GM21447 (cell line): ENCODE results near the gene PGBD5.
A peak's percentile ranks its signal among the peaks of the same experiment; 100 is the strongest.

Experiments used
- ATAC-seq: cut with Tn5 transposase; IDR thresholded peaks from one replicate; pipeline ENCODE4 v1.9.1; 2021; ENCODE audit not compliant: unreplicated experiment

Gene PGBD5

DNA sequence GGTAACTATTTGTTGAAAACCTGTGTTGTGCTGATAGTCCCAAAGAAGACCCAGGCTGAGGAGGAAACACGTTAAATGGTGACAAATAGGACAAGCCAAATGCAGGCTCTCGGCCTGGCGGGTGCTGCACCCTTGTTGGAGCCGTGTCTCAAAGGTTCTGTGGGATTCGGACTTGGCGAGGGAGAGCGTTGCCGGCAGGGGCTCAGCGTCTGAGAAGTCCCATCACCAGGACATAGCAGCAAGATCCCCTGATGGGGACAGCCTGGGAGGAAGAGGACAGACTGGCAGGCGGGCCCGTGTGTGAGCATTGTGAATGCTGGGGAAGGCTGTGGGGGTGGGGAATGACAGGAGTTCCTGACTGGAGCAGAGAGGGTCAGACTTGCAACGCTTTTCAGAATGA lies 142.5 kb downstream of the PGBD5 start:
- ATAC-seq: no peak

DNA sequence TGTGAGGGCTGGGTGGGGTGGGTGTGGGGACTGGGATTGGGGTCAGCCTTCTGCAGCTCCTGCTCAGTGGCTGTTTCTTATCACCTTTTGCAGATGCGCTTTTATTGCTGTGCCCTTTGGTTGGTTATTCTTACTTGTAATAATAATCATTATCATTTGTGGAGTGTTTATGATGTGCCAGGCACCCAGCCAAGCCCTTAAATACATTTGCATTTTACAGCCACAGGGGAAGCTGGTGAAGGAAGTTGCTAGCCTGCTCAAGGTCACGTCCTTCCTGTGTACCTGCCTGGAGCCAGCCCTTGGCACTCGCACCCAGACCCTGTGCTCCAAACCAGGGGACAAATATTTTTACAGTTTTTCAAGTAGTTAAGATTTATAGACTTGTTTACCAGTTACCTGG lies 144.0 kb downstream of the PGBD5 start:
- no peak for ATAC-seq

DNA sequence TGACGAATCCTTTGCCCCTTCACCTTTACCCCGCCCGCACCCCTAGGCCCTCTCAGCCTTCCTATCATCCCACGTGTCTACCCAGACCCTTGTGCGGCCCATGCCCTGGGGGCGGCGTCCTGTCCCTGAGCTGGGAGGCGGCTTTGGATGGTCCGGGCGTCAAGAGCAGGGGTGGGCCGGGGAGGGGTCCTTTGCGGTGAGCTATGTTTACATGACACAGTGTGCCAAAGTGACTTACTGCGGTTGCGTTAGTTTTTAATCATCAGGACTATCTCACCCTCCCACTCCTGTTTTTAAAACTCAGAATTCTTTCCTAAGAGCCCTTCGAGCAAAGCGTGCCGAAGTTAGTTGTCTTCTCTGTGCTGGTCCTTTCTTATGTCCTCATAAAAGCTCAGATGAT lies 144.6 kb downstream of the PGBD5 start:
- ATAC-seq: no peak

DNA sequence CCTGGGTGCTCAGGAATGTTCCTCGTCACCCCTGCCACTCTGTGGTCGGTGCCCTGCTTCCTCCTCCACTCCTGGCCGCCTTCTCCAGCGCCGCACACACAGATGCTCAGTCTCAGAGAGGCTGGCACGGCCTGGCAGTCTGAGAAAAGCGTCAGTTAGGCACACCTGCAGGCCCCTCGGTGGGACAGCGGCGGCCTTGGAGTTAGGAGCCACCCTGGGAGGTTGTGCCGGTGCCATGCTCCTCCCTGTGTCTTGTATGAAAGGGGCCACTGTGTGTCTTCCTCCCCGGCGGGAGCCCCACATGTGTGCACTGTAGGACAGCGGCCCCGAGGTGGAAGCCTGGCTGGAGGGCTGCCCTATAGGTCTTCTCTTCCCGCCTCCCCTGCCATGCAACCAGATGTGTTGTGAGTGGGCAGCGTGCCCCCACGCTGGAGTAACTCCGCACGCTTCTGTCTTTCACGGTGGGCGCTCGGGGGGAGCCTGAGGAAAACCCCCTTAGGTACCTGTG lies 145.2 kb downstream of the PGBD5 start:
- ATAC-seq: no peak

DNA sequence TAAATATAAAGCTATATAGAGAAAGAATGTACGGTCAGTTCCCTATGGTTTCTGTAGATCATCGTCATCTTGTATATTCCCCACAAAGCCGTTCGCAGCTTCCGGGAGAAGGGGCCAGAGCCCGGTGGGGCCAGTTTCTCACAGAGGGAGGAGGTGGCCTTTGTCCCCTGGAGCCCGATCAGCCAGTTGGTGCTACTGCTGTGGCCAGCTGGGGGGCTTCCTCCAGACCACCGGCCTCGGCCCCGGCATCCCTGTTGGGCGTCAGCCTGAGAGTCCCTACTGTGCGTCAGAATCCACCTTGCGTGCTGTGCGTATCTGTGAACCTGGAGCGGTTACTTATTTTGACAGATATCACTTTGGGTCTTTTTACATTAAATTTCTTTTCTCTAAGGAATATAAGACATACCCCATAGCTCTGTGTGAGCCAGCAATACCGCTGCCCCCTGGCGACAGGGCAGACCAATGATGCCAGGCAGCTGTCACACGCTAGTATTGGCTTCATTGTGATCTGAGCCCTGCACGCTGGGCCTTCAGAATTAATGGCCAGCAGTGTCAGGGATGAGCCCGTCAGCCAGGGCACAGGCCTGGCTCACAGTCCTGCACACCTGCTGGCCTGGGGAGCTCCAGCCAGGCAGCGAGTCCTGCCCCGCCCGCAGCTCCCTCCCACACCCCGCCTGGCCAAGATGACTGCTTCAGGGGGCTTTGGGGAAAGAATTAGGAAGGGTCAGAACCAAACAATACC lies 145.9 kb downstream of the PGBD5 start:
- no peak for ATAC-seq

DNA sequence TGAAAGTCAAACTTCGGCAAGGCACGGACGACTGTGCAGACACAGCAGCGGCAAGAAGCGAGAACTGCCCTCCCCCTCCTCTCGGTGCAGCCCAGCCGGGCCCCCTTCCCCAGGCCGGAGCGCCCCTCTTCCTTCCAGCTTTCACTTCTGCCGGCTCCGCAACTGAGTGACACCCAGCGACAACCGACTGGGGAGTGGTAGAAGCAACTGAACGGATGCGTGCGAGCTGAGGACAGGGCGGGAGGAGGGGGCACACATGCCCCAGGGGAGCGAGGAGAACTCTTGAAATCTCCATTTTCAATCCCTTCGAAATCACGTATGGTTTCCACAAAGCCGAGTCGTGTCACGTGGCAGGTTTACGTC lies 146.6 kb downstream of the PGBD5 start:
- no peak for ATAC-seq

DNA sequence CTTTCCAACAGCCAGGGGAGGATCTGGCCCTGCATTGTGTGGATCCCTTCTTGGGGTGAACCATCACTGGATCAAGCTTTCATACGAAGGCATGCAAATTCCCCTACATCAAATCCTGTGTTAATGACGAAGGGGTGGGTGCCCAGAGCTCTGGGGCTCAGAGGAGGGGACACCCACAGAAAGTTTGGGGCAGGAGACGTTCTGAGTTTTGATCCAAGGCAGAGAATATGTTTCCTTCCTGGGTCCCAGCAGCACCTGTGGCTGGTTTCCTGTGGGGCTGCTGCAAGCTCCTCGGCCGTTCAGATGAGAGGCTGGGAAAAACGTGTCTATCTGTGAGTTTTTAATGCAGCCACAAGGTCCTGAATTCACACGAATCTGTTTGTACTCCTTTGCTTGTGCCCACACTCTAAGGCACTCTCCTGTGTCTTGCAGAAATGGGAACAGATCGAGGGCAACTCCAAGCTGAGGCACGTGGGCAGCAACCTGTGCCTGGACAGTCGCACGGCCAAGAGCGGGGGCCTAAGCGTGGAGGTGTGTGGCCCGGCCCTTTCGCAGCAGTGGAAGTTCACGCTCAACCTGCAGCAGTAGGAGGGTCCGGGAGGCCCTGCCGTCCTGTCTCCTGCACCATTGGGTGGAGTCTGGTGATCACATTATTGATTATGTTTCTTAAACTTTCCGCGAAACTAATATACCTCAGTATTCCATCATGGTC lies 147.1 kb downstream of the PGBD5 start:
- ATAC-seq: no peak

DNA sequence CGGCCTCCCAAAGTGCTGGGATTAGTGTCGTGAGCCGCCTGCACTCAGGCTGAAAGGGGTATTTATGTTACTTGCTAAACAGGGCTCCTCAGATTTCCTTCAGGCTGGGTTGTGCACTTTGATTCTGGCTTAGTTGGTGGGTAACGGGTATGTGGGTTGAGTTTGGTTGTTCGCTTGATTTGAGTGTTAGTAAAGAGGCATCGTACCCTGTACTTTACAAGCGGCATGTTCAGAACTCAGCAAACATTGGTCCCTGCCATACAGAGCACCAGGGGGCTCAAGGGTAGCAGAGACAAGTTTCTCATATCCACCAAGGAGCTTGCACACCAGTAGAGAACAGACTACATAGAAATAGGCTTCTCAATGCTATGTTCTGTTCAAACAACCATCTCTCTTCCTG lies 147.8 kb downstream of the PGBD5 start:
- no peak for ATAC-seq

DNA sequence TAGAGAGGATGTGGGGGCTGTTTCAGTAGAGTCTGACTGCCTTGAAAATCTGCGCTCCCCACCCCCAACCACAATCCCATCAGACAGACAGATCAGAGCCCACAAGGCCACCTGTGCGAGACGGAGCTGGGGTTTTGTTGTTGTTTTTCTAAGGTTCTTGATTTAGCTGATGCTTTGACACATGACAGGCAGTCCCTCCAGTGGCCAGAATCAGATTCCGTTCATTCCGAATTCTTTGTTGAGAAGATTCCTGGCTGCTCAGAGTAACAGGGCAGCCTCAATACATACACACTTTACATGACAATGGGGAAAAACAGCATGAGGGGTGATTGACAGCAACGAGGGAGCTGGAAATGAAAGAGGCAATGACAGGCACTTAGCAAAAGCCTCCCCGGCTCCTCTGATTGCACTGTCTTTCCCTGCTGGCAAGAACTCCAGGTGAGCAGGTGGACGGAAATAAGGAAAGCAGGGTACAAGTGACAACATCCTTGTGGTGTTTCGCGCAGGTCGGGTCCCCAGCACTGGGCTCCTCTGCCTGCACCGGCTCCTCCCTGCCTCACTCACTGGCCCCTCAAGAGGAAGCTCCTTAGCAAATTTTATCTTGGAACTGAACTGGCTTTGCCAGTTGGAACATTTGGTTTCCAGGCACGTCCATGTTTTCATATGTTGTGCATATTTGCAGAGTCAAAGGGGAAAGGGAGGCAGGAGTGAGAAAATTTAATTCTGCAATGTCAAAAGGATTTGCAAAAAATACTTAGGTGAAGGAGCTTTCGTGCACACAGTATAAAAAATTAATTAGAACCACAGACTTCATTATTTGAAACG lies 148.7 kb downstream of the PGBD5 start:
- peak; percentile 61 for ATAC-seq

DNA sequence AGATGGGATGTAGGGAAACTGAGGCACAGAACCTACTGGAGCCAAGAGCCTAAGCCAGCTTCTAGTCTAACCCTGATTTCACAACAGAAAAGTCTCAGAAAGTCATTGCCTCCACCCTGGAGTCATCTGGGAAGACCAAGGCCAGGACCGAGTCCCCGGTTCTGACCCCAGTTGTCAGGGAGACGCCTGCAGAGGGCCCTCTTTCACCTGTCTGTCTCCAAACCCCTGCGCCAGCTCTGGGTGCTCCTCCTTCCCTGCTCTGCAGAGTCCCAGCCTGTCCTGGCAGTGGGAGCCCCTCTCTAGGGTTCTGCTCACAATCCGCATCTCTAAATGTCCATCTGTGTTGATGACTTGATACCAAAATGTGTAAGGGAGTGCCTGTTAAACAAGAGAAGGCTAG lies 149.7 kb downstream of the PGBD5 start:
- ATAC-seq: no peak

DNA sequence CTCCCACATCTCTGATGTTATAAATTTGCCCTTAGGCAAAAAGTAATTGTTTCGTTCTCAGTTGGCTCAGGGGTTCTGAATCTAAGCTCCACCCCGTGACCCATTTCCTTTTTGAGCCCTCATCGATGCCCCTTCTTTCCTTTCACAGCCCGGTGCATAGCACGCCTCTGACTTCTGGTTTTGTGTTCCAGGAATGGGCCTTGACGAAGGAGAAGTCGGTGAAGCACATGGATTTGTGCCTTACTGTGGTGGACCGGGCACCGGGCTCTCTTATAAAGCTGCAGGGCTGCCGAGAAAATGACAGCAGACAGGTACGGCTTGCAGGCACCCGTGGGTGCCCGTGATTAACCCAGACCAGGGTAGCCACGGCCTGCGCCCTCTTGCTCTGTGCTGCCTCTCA lies 151.9 kb downstream of the PGBD5 start:
- no peak for ATAC-seq

DNA sequence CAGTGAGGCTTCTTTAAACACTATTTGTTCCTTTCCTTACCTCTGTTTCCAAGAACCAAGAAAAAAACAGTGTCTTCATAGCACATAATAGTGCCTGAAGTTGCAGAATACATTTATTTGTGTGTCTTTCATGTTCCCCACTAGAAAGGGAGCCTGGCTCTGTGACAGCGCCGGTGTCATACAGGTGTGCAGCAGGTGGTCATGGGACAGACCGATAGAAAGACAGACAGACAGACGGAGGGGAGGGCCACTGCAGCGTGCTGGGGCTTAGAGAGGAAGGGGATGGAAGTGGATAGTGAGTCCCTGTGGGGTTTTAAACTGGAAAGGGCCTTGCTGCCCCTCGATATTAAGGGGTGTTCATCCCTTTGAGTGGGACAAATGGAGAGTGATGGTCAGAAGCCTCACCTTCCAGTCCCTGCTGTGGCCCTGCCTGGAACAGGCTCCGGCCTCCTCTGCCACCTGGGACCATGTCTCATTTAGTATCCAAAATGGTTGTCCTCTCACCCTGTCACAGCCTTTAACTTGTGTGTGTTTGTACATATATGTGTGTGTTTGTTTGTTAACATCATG lies 152.9 kb downstream of the PGBD5 start:
- no peak for ATAC-seq

DNA sequence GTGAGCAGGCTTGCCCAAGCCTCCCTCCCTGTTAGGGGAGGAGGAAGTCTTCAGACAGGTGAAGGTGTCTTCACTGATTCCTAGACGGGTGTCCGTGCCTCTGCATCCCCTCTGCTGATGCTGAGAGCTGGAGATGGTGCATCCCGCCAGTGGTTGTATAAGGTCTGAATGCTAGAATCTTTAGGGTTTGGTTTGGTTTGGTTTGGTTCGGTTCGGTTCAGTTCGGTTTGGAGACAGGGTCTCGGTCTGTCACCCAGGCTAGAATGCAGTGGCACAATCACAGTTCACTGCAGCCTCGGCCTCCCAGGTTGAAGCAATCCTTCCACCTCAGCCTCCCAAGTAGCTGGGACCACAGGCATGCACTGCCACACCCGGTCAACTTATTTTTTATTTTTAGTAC lies 153.6 kb downstream of the PGBD5 start:
- ATAC-seq: no peak

DNA sequence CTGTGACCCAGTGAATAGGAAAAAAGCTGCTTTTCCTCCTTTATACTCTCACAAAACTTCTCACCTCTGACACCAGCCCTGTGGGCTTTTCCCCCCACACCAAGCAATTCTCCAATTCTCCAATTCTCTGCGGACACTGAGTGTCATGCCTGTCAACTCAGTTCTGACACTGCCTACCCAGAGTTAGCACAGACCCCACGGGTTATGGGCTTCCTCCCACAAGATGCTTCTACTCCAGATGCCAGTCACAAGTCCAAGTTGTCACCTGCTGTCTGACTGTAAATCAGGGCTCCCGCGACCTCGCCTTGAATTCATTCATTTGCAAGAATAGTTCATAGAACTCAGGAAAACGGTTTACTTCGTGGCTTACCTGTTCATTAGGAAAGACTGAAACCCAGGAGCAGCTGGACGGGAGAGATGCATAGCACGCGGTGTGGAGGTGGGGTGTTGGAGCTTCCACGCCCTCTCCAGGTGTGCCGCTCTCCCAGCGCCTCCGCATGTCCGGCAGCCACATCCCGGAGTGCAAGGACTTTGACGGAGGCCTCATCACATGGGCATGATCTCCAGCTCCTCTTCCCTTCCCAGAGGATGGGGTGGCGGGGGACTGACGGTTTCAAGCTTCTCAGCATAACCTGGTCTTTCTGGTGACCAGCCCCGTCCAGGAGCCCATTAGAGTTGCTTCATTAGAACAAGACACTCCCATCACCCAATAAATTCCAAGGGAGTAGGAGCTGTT lies 154.7 kb downstream of the PGBD5 start:
- no peak for ATAC-seq

DNA sequence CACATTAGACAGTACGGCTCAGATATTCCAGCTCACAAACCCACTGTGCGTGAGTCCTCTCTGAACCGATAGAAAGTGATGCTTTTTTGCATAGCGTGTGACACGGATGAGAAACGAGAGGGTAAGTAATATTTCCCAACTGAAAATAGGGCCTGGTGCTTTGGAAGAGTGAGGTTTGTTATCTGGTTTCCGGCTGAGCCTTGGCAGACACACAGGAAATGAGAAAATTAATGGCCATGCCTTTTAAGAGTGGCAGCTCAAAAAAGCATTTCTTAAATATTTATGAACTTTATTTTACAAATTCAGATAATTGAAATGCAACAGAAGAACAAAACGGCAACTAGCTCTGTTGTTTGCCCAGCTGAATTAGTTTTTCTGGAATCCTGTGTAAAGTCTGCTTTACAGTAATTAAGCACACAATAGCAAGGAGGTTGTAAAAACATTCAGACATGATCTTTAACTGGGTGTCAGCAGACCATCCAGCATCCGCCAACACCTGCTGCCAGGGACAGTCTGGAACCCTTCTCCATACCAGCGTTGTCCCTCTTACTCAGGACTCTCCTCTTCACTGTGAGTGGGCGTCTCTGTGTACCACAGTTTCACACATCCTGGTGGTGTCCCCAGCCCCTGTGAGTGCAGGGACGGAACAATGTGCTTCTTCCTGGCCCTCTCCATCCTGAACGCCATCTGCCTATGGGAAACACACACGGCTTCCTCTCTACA lies 155.4 kb downstream of the PGBD5 start:
- peak; percentile 78 for ATAC-seq

DNA sequence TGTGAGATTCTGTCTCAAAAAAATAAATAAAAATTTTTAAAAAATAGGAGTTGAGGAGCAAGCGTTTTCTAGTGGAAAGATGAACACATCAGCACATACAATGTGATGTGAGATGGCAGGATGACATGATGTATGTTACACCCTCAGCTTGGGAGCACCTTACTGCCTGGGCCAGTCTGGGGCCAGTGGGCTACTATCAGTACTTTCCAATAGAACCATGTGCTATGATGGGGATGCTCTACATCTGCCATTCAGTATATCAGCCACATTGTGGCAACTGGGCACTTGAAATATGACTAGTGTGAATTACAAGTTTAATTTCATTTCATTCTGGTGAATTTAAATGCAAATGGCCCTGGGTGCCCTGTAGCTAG lies 156.0 kb downstream of the PGBD5 start:
- ATAC-seq: peak; percentile 7

DNA sequence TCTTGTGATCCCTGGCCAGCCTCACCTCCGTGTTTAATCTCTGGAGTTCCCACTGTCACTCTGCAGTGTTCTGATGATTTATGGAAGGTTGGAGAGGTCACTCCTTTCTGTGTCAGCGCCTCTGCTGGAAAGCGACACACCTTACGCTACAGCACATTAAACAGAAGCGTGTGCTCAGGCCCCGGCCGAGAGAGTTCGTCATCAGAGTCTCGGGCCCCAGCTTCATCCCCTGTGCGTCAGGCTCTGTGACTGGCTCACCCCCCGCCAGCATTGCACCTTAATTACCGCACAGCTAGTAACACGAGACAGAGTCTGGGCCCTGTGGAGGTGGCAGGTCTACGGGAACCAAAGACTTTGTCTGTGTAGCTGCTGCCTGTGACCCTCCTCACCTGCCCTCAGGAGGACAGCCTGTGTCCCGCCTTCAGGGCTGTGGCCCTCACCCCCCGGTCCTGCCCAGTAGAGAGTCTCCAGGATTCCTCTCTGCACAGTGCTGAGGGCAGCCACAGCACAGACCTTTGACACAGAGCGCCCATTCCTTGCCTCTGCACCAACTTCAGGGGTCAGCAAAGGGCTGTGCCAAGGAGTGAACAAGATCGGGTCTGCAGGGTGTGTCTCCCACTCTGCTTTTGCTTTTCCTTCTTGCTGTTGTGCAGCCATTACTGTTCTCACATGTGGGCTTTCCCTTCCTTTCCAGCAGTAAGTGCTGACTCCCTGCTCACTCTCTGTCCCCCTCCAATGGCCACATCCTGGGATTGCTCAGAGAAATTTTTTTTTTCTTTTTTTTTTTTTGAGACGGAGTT lies 157.6 kb downstream of the PGBD5 start:
- ATAC-seq: no peak

DNA sequence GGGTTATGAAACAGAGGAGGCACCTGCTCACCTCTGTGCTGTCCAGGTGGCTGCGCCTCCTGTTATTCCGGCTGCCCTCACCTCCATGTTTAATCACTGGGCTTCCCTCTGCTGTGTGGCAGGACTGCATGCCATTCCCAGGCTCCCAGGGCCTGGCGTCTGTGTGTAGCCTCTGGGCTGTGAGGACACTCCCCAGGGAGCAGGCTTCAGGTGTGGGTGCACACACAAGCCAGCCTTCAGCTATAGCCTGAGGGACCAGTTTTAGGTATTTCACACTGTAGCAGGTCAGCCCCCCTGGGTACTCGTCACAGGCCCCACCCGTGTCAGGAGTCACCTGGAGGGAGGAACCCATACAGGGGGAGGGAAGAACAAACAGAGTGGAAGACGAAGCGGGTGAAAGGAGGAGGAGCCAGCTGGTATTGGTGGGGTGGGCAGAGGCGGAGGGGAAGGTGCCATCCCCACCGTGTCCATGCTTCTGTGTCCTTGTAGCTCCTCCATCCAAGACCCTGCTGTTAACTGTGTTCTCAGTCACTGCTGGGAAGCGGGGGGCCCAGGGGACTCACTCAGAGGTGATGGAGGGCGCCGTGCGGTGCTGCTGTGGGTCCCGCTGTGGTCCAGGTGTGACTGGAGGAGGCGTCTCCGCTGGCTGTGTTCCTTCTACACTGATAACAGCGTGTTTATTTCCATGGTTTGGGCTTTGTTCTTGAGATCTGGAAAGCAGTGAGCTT lies 158.6 kb downstream of the PGBD5 start:
- ATAC-seq: no peak

DNA sequence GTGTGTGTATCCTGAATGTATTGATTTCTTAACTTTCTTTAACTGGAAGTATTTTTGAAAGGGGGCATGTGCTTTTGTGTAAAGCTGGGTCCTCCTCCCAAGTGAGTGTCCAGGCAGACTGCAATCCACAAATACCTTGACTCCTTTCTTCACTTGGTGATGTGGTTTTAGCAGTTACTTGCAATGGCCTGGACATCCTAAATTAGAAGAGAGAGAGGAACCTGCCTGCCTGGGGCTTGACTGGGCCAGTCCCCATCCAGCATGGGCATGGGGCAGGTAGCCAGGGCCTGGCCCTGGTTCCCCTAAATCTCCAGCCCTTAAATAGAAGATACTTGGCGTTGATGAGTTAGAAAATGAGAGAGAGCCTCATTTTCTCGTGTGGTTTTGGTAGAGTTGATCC lies 159.7 kb downstream of the PGBD5 start:
- no peak for ATAC-seq
